NCI-H524 treated with DMSO at 0.1 percent for 48 hours (cell line): Measurements from ENCODE around the gene ESPN.

Experiments
- DNase-seq: peaks from one replicate; lab custom pipeline; 2025; lab: John Stamatoyannopoulos, UW

The ESPN gene

DNA sequence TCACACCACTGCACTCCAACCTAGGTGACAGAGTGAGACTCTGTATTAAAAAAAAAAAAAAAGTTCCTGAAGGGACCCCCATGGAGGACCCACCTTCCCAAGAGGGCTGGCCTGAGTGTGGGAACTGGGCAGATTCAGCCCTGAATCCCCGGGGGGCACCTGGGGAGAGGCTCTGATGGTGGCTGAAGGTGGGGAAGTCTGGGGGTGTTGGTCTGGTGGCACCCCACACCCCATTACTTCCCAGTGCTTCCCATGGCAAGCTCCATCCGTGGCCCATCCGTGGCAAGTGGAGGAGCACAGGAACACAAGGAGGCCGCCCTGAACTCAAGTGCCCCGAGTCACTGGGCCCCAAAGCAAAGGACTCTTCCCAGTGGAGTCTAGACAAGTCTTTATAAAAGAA is 42.2 kb downstream of the ESPN start:
- no peak for DNase-seq

DNA sequence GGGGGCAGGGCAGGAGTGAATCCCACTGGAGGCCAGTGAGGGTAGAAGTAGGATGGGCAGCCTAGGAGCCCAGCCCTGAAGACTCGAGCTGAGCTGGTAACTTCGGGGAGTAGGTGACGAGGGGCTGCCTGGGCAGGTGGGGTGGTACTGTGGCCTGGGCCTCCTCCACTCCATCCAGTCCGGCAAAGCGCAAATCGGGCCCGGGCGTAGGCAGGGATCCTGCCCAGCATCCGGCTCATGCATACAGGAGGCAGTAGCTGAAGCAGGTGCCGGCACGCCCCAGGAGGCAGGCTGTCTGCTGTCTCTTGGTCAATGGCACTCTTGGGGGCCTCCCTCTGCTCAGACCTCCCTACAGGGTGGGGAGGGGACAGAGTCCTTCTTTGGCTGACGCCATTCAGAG is 42.6 kb downstream of the ESPN start:
- DNase-seq: no peak

DNA sequence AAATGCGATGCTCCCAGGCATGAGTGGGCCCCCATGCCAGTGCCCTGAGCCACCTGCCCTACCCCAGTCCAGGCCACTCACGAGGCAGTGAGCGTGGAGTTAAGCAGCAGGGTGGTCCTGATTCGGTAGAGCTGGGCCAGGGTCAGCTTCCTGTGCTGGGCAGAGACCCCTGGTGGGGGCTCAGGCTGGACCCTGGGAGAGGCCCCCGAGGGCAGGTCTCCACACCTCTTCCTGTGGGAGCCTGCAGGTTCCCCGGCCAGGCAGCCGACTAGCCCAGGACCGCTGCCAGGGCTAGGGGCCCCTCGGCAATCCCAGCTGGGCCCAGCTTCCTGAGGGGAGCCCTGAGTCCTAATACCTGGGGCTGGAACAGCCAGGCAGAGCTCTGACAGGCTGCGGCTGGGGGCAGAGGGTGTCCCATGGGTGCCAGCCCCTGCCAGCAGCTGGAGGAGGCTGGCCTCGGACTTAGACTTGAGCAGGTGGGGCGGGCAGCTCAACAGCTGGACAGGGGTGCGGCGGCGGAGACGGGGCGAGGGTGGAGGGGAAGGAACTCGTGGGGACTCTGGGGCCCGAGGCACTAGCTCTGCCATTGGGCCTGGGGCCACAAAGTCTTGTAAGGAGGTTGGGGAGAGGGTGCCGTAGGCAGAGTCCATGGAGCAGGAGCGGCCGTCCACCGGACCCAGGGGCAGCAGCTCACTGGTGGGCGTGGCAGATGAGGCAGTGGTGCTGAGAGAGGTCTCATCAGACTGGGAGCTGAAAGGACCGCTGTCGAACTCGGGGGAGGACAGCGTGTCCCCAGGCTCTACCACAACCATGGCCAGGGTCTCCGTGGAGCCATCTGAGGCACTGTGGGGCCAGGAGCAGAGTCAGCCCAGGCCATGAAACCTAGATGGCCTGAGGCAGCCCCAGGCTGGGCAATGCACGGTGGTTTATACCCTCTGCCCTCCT is 43.4 kb downstream of the ESPN start:
- no peak for DNase-seq

DNA sequence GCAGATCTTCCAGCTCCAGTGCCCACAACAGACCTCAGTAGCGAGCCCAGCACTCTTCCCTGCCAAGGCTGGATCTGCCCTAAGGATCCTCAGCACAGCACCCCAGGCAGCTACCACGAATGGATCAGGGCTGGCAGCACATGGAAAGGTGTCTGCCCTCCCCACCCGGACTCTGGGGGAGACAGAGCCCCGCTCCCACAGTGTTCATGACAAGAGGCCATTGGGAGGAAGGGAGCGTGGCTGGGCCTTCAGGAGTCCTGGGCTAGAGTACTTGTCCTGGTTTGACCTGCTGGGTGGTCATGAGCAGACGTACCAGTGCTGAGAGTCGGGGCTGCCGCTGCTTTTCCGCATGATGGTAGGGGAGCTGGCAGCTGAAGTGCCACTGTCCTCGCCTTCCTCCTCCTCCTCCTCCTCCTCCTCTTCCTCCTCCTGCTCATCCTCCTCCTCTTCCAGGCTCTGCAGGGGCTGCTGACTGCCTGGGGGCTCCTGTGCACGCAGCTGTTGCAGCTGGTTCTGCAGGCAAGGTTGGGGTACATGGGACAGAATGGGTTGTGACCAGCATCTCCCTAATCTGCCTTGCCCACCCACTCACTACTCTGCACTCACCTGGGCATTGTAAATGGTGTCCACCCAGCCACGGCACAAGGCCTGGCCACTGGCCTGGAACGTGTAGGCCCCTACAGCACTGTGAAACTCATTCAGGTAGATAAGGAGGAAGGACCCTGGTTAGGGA is 44.3 kb downstream of the ESPN start:
- DNase-seq: no peak

DNA sequence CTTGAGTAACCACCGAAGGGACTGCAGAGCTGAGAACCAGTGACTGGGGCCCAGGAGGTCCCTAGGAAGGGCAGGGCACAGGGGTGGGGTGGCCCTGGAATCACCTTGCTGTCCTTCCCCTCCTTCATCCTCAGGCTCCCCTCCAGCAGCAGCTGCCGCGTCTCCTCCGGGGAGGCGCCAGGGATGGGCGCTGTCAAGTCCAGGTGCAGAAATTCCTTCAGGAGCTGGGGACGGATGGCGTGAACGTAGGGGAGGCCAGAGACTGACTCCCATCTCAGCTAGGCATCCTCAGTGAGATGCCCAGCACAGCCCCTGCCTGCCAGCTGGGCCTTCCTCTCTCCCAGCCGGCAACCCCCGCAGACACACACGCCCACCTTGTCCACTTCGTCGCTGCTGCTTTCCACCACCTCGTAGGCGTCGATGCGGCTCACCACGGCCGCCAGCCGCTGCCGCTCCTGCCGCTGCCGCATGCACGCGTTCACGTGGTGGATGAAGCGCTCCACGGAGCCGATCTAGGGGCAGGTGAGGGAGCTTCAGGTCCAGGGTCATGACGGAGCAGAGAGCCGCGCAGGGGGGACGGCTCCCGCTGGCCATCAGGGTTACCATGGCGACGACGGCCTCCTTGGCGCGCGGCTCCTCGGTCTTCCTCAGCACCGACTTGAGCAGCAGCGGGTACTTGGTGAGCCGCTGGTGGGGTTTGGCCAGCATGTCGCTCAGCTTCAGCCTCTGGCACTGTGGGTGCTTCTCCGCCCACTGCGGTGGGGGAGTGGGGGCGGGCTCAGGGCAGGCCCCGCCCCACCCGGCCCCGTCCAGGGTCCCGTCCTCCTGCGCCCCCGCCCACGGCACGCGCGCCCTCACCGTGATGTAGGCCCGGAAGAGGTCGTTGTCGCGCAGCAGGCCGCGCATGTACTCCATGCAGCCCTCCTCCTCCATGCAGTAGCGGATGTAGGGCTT is 45.8 kb downstream of the ESPN start:
- DNase-seq: no peak

DNA sequence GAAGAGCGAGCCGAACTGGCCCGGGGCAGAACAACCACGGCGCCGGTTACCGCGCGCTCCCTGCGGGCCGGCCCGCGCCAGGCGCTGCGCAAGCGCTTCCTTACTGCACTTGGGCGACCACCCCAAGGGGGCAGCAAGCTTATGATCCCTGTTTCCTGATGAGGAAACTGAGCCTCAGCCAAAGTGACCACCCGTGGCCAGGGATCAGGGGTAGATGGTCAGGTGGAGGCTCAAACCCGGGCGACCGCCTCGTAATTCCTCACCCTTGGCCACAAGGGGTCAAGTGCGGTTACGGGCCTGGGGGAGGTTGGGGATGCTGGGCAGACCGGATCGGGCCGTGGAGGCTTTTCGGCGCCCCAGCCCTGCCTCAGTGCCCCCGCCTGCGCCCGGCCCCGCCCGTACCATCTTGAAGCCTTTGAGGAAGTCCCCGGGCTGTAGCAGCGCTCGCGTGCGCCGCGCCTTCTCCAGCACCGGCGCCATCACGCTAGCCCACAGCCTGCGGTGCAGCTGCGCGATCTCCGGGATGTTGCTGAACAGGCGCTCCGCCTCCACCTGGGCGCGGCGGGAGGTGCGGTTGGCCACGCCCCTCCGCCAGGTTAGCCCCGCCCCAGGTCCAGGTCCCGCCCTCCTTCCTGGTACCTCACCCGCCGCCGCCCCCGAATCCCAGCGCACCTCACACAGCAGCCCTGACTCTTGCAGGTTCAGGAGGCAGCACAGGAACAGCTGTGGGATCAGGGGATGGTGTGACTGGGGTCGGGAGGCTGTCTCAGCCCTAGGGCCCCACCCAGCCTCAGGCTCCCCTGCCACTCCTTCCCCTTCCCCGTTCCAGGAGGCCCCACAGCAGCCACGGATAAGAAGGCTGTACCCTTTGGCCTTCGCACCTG is 46.8 kb downstream of the ESPN start:
- DNase-seq: no peak

DNA sequence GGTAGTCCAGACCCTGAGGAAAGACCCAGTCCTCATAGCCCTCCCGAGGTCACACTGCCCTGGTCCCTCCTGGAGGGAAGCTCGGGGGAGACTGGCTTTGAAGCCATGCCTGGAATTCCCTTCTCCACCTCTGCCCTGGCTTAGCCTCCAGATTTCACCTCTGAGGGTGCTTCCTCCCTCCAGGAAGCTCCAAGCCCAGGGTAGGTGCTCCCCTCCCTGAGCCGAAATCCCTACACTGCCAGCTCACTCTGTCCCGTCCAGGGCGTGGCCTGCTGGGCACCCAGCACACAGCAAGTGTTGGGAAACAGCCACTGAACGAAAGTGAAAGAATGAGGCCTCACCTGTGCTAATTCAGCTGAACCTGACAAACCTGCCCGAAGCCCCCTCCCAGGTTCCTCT is 47.4 kb downstream of the ESPN start:
- DNase-seq: no peak

DNA sequence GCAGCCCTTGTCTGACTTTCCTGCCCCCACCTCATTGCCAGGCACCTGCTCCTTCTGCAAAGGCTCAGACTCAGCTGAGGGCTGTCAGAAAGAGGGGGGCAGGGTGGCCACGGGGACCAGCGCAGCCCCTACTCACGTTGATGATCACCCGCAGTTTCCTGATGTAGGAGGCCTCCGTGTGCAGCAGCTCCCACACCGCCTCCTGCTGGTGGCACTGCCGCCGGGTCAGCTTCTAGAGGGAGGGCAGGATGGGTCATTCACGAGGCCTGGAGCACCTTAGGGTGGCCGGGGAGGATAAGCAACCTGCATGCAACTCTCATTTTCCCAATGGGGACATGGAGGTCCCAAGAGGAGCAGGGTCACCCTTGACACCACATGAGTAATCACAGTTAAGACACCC is 47.8 kb downstream of the ESPN start:
- DNase-seq: no peak

DNA sequence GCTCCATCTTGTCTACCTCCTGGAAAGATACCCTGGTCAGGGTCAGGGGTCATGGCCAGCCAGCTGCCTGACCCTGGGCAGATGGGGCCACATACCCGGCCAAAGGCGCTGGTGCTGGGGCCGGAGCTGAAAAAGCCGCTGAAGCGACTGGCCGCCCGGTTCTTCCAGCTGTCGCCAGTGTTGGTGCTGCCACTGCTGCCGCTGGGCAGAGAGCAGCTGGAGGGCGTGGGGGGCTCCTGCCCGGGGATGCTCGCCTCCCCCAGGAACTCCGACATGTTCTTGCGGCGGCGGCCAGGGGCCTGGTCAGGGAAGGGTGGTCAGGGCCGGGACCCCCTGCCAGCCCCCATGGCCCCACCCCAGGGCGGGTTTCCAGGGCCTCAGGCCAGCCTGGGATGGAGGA is 48.6 kb downstream of the ESPN start:
- DNase-seq: no peak

DNA sequence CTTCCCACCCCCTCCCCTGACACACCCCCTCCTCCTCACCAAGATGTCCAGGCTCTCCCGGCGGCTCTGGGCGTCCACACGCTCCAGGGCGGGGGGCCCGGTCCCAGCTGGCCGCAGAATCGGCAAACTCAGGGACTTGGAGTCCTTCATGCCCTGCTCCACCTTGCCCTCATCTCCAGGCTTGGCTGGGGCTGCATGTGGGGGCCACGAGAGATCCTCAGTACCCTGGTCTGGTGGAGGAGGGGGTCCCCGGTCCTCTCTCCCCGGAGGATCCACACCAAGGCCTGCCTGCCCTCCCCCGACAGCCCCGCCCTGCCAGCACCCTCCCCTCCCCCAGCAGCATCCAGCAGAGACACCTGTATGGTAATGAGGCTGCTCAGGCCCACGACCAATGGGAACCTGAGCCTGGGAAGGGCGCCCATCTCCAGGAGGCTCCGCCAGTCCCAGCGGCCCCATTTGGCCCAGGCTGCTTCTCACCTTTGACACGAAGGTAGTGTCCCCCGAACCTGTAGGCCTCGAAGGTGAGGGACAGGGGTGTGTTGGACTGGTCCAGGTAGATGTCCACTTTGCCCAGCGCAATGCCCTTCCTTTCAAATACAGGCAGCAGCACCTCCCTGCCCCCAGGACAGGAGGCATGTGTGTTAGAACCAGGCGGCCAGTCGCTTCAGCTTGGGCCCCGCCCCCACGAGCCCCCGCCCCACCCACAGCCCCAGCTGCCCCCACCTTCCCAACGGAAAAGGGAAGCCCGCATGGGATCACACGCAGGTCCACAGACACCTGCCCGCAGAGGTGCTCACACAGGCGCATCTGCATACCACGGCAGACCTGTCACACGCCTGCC is 49.6 kb downstream of the ESPN start:
- no peak for DNase-seq

DNA sequence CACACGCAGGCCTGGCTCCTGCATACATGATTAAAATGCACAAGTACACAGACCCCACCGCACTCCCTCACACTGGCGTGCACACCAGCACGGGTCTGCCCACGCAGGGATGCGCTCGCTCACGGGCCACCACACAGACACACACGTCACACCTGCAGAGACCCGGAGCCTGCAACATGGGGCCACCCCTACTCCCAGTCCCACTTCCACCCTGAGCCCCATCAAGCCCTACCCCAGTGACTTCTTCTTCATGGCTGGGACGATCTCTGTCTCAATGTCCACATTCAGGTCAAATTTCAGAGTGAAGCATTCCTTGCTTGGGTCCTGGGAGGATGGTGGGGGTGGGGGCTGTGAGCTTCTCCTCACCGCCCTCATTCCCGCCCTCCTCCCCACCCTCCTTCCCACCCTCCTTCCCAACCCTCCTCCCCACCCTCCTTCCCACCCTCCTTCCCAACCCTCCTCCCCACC is 50.3 kb downstream of the ESPN start:
- no peak for DNase-seq

DNA sequence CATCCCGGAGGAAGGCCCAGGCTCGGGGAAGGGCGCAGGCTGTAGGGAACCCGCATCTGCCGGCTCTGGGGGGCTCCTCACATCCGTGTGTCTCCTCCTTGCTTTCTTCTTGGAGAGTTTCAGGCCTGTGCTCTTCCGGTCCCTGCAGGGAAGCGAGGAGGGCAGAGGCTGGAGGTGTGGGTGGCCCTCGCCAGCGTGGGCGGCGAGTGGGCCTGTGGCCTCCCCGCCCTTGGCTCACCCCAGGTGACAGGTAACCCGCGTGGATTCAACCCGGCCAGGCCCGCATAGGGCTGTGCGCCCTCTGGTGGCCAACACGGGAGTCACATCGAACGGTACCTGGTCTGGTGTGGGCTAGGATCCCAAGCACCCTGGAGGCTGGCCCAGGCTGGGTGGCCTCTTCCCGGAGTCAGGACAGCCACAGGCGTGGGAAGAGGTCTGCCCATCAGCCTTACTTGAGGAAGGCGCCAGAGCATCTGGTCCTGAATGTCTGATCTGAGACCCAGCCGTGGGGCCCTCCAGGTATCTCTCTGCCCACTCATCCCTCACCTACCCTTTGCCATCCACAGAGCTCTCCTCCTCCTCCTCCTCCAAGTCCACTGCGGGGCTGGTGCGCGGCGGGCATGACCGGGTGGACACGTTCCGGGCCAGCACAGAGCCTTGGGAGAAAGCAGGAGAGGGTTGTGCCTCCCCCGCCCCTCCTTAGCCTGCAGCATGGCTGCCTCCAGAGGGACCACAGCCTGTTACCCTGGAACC is 51.0 kb downstream of the ESPN start:
- no peak for DNase-seq

DNA sequence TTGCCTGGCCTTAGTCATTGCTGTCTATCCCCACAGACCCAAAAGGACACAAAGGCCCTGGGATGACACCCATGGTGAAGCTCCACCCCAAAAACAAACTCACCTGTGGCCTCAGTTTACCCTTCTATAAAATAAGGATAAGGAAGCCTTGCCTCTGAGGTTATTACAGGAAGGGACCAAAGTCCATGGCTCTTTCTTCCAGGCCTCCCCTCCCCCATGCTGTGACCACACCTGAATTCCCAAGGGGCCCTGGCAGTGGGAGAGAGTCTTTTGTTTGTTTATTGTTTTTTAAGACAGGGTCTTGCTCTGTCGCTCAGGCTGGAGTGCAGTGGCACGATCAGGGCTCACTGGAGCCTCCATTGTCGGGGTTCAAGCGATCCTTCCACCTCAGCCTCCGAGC is 51.9 kb downstream of the ESPN start:
- DNase-seq: no peak

DNA sequence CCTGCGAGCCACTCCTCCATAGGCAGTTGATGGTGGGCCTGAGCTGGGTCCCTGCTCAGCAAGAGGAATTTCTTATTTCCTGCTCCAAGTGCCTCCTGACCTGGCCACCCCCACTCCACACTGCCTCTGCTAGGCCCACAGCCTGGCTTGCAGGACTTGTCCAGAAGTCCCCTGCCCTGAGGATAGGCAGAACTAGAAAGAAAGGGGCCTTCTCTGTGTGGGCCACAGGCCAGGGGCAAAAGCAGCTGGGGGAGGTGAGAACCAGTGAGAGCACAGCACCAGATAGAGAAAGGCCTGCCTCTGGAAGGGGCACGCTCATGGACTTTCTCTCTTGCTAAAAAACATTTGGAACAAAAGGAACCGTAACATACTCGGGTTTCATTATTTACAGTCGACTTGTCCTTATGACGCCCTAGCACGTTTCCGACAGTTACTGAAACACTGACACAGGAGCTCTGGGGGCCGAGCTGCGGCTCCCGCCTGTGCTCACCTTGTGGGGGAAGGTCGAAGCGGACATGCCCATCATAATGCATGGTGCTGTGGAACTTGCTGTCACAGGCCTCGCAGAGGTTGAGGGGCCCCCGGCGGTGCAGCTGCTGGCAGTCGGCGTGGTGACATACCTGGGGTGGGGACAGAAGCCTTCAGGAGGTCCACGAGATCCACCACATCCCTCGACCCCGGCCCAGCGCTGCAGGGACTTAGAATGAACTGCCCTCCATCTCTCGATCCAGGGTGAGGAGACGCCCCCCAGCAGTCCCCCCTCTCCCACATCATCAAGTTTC is 52.7 kb downstream of the ESPN start:
- no peak for DNase-seq

DNA sequence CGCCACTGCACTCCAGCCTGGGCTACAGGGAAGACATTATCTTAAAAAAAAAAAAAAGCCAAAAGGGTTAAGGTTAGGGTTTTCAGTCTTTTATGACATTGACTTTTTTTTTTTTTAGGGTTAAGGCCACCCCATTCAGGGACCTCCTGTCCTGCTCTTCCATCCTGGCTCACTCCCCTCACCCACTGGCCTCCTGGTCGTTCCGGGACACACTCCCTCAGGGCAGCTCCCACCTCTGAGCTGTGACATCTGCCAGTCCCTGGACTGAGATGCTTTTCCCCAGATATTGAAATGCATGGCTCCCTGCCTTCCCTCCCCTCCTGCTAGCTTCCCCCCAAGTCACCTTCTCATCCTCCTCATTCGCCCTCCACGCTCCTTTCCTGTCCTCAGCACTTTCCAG is 57.2 kb downstream of the ESPN start:
- DNase-seq: no peak

DNA sequence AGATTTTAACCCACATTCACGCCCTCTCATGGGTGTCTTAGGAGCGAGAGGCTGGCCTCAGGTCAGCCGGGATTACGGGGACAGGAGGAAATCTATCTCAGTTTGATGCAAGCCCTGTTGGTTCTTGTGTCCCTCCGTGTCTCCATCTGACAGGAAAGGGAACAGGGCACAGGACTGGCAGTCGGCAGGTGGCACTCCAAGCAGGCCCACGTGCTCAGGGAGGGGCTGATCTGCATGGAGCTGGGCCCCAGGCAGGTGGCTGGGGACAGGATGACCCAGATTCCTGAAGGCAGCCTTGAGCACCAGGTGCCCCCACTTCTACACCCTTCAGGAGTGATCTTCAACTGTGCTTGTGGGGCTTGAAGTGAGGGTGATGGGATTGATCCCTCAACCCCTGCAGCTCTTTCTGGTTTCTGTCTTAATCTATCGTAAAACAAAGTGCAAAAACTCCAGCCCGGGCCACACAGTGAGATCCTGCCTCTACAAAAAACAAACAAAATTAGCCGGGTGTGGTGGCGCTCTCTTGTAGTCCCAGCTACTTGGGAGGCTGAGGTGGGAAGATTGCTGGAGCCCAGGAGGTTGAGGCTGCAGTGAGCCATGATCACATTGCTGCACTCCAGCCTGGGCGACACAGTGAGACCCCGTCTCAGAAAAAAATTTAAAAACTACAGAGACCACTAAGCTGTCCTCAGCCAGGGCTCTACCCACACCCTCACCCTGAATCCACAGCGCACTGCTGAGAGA is 58.6 kb downstream of the ESPN start:
- no peak for DNase-seq

DNA sequence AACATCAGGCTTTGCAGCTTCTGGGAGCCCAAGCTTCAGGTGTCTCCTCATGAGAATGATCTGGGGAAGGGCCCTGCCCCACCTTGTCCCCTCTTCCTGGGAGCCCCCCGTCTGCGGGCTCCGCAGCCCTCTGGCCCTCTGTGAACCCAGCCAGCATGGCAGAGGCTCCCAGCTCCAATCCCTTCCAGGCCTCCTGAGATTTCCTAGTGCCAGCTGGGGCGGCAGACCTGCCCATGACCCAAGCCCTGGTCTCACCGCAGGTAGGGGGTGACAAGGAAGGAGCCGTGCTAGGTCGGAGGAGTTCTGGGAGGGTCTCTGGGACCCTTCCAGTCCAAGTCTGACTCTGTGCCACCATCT is 59.2 kb downstream of the ESPN start:
- no peak for DNase-seq

DNA sequence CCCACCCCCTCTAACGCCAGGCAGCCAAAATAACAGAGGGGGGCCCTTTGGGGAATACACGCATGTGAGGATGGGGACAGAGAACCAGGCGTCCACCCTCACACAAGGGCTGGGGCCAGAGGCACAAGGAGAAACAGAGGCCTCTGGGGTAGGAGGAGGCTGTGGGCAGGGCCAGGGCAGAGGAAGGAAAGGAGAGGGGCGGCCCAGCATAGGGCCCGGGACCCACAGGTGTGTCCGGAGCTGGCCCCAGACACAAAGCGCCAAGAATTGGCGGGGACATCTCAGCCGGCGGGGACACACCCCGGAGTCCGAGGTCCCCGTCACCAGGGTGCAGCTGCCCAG is 60.2 kb downstream of the ESPN start:
- no peak for DNase-seq
